Calu3 (cell line): Measurements from ENCODE around the gene PPCDC. TPM values are rescaled to one million over a fixed set of nuclear protein-coding genes. Genes with fewer than 3 reads are reported as not detected.

Experiments used
- BruUV-seq: library from RNA; stranded (reverse); fragments of 400-500 nt; replicated peaks from 2 replicates; lab custom pipeline; 2021; lab: Mats Ljungman, UMichigan
- CTCF ChIA-PET: fragments of 300-600 bp; sonication (Branson Sonifier 250); formaldehyde crosslinking; loops from one replicate; lab custom pipeline; 2022; ENCODE audit warnings: antibody characterized with exemption; lab: Charles Lee
- DNase-seq: peaks from one replicate; pipeline ENCODE4 v3.0.0; 2022
- H3K27ac Mint-ChIP-seq: one replicate; pipeline ENCODE4 v1.8.0; 2022; ENCODE audit warnings: mixed read lengths; ENCODE audit not compliant: unreplicated experiment
- H3K27me3 Mint-ChIP-seq: one replicate; pipeline ENCODE4 v1.8.0; 2022; ENCODE audit warnings: mixed read lengths; ENCODE audit not compliant: unreplicated experiment
- H3K36me3 Mint-ChIP-seq: one replicate; pipeline ENCODE4 v1.8.0; 2022; ENCODE audit warnings: mild to moderate bottlenecking, moderate library complexity, mixed read lengths; ENCODE audit not compliant: insufficient read depth, unreplicated experiment
- H3K4me1 Mint-ChIP-seq: one replicate; pipeline ENCODE4 v1.8.0; 2022; ENCODE audit warnings: mild to moderate bottlenecking, low read depth, mixed read lengths; ENCODE audit not compliant: unreplicated experiment
- H3K4me3 Mint-ChIP-seq: one replicate; pipeline ENCODE4 v1.8.0; 2022; ENCODE audit warnings: mild to moderate bottlenecking, low read depth, moderate library complexity, mixed read lengths; ENCODE audit not compliant: unreplicated experiment
- H3K9me3 Mint-ChIP-seq: one replicate; pipeline ENCODE4 v1.8.0; 2022; ENCODE audit warnings: low read depth, mixed read lengths; ENCODE audit not compliant: unreplicated experiment
- intact Hi-C: fragments of 100-400 bp; cut with micrococcal nuclease; formaldehyde crosslinking; loops from one replicate; pipeline ENCODE4 v1.10.0; 2022; ENCODE audit not compliant: unreplicated experiment
- total RNA-seq: library from RNA; stranded (reverse); gene quantifications from 2 replicates; pipeline ENCODE4 v1.2.3, GENCODE V29; 2022
- TF ChIP-seq, protein P1 (sequence below): fragments of 200-600 bp; IDR thresholded peaks from one replicate; pipeline ENCODE4 v1.8.0; 2022; ENCODE audit warnings: antibody characterized with exemption; ENCODE audit not compliant: unreplicated experiment

The PPCDC gene
- total RNA-seq, 1 experiment from 2014 or later = 24.4 TPM

DNA sequence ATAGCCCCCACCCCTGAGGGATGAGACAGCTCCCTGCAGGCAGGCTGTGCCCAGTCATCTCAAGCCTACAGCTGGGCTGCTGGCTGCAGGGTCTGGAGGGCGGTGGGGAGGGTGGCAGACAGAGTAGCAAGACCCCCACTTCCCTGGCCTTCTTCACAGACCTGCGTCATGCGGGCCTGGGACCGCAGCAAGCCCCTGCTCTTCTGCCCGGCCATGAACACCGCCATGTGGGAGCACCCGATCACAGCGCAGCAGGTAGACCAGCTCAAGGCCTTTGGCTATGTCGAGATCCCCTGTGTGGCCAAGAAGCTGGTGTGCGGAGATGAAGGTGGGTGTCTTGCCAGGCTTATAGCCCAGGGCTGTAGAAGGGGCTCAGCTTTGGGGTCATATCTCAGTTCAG is 25.0 kb downstream of the PPCDC start:
- no peak for DNase-seq
- Mint-ChIP-seq H3K9me3 (no peaks in the 10 kb centered on the region), H3K27me3 (no peaks in the 10 kb centered on the region), H3K4me3 (no peak overlapping the region), H3K27ac (peak overlapping the region; percentile 90), H3K36me3 (peaks cover 31% of the 10 kb centered on the region), H3K4me1 (peaks cover 41% of the 10 kb centered on the region)
- intact Hi-C loops = no loop called here
- no TSS peak for BruUV-seq
- CTCF ChIA-PET = no interaction called here
- TF ChIP-seq, protein P1, sequence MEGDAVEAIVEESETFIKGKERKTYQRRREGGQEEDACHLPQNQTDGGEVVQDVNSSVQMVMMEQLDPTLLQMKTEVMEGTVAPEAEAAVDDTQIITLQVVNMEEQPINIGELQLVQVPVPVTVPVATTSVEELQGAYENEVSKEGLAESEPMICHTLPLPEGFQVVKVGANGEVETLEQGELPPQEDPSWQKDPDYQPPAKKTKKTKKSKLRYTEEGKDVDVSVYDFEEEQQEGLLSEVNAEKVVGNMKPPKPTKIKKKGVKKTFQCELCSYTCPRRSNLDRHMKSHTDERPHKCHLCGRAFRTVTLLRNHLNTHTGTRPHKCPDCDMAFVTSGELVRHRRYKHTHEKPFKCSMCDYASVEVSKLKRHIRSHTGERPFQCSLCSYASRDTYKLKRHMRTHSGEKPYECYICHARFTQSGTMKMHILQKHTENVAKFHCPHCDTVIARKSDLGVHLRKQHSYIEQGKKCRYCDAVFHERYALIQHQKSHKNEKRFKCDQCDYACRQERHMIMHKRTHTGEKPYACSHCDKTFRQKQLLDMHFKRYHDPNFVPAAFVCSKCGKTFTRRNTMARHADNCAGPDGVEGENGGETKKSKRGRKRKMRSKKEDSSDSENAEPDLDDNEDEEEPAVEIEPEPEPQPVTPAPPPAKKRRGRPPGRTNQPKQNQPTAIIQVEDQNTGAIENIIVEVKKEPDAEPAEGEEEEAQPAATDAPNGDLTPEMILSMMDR = no peak

DNA sequence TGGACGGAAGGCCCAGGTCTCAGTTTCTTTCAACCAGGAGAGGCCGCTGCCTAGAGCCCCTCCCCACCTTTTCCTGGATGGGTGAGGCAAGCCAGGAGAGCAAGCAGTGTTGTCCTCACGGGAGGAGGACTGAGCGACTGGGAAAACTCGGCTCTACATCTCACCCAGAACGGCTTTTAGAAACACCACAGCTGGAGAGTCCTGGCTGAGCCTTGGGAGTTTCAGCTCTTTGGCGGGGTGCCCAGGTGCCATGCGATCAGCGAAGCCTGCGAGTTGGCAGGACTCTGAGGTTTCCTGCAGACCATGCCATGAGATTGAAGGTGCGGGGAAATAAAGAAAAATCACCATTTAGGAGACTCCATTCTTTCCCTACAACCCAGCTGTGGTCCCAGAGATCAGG is 26.0 kb downstream of the PPCDC start:
- intact Hi-C loops = no loop called here
- peaks cover 24% of the 10 kb centered on the region for H3K36me3 Mint-ChIP-seq
- no peak overlapping the region for H3K27ac Mint-ChIP-seq
- CTCF ChIA-PET = no interaction called here
- TF ChIP-seq, protein P1 = no peak
- no TSS peak for BruUV-seq
- H3K27me3 Mint-ChIP-seq = no peaks in the 10 kb centered on the region
- H3K9me3 Mint-ChIP-seq = no peaks in the 10 kb centered on the region
- peaks cover 38% of the 10 kb centered on the region for H3K4me1 Mint-ChIP-seq
- no peak for DNase-seq
- H3K4me3 Mint-ChIP-seq = no peak overlapping the region

- no TSS peak for BruUV-seq
- intact Hi-C loops = no loop called here
- TF ChIP-seq, protein P1 = no peak
- Mint-ChIP-seq H3K27ac (no peak overlapping the region), H3K4me3 (no peak overlapping the region), H3K4me1 (peaks cover 35% of the 10 kb centered on the region), H3K27me3 (no peaks in the 10 kb centered on the region), H3K9me3 (no peaks in the 10 kb centered on the region), H3K36me3 (peaks cover 22% of the 10 kb centered on the region)
- CTCF ChIA-PET = no interaction called here
- no peak for DNase-seq
These were observed 26.9 kb downstream of the PPCDC start for GRCh38 chr15:75050283-75050682.

- TF ChIP-seq, protein P1 = no peak
- Mint-ChIP-seq H3K27ac (no peak overlapping the region), H3K4me1 (peaks cover 33% of the 10 kb centered on the region), H3K4me3 (no peak overlapping the region), H3K9me3 (no peaks in the 10 kb centered on the region), H3K27me3 (no peaks in the 10 kb centered on the region), H3K36me3 (peaks cover 31% of the 10 kb centered on the region)
- CTCF ChIA-PET = no interaction called here
- BruUV-seq = no TSS peak
- intact Hi-C loops = no loop called here
- no peak for DNase-seq
These were observed 27.8 kb downstream of the PPCDC start for GRCh38 chr15:75051191-75051608.
